HG03354 (cell line): ENCODE data around the gene IER3IP1.
"Not testable (repeated sequence)": the region's sequence is repeated elsewhere in the genome, so short reads cannot be mapped to it uniquely, and the experiment has no call there.

ENCODE experiments used
- ATAC-seq: cut with Tn5 transposase; IDR thresholded peaks from one replicate; pipeline ENCODE4 v1.9.1; 2021; ENCODE audit warnings: mild to moderate bottlenecking; ENCODE audit not compliant: unreplicated experiment, poor library complexity, severe bottlenecking

IER3IP1 gene

DNA sequence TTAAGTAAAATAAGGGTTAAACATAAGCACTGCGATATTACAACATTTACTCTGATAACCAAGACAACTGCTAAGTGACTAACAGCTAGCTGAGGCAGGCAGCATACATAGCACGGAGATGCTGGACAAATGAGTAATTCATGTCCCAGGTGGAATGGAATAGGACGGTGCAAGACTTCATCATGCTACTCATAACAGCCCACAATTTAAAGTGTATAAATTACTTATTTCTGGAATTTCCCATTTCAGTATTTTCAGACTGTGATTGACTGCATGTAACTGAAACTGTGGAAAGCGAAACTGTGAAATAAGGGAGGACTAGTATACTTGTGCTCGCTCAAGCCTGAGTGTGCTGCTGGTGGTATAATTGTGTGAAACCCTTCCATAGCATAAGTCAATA lies 12.9 kb downstream of the IER3IP1 start:
- peak; percentile 90 for ATAC-seq

DNA sequence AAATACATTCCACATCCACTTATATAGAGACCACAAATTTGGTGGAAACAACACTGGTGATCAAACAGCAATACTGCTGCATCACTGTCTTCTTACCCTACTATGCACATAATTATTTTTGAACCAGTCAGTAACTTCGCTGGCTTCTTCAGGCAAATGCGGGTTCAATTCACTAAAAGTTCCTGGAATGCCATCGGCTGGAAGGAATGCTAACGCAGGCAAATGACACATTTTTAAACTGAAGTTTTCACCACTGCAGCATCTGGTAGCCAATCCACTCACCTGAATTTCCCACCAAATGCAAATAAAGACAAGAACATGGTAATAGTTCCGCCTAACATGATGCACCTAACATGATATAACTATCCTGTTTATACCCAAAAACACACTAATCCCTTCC lies 15.9 kb downstream of the IER3IP1 start:
- no peak for ATAC-seq

- ATAC-seq: not testable (repeated sequence)
Observed at GRCh38 chr18:47158404-47158803, 17.8 kb downstream of the IER3IP1 start.

GRCh38 chr18:47151439-47151838 lies 24.7 kb downstream of the IER3IP1 start:
- ATAC-seq: no peak

GRCh38 chr18:47150824-47151366 lies 25.3 kb downstream of the IER3IP1 start:
- ATAC-seq: peak; percentile 13

GRCh38 chr18:47150029-47150823 lies 25.9 kb downstream of the IER3IP1 start, which contains the start of gene HDHD2:
HDHD2 (minus strand) TSS chr18:47150500; CDS start chr18:47136439, 14,061 bp downstream.
- ATAC-seq: peak; percentile 89

GRCh38 chr18:47149457-47150028 lies 26.6 kb downstream of the IER3IP1 start:
- no peak for ATAC-seq

DNA sequence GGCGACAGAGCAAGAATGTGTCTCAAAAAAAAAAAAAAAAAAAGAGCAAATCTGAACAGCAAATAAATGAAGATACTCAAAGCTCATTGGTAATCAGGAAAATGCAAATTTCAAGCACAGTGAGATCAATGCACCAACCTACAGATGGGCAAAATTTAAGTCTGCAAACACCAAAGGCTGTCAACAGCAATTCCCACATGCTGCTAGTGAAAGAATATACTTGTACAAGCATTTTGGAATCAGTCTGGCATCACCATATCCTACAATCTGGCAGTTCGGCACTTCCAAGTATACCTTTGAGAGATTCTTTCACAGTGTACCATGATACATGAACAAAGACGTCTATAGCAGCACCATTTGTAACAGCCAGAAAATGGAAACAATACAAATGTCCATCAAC lies 30.0 kb downstream of the IER3IP1 start:
- no peak for ATAC-seq

- no peak for ATAC-seq
Observed at GRCh38 chr18:47143899-47144485, 32.2 kb downstream of the IER3IP1 start.

GRCh38 chr18:47143153-47143552 lies 33.0 kb downstream of the IER3IP1 start:
- no peak for ATAC-seq

DNA sequence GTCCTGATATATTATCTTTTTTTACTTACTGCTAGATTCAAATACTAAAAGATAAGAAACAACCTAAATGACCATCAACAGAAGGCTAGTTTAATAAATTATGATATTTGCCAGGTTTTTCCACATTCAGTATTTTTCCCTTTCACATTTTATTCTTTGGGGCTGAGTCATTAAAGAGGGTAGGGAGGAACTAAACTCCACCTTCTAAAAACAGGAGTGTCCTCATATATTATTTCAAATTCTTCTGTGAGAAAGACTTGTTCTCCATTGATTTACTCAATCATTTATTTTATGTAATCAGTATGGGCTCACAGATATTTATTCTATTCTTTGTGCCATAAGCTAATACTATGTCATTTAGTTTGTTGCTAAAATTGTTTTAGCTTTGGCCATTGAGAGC lies 34.9 kb downstream of the IER3IP1 start:
- ATAC-seq: no peak

GRCh38 chr18:47121146-47121545 lies 55.0 kb downstream of the IER3IP1 start:
- no peak for ATAC-seq

DNA sequence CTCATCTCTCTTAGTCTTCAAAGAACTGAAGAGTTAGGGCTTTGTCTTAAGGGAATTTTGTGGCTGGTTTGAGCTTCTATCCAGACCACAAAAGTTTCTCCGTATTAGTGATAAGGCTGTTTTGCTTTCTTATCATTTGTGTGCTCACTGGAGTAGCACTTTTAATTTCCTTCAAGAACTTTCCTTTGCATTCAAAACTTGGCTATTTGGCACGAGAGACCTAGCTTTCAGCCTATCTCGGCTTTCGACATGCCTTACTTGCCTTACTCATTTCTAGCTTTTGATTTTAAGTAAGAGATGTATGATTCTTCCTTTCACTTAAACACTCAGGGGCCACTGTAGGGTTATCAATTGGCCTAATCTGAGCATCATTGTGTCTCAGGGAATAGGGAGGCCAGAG lies 55.7 kb downstream of the IER3IP1 start:
- peak; percentile 79 for ATAC-seq

DNA sequence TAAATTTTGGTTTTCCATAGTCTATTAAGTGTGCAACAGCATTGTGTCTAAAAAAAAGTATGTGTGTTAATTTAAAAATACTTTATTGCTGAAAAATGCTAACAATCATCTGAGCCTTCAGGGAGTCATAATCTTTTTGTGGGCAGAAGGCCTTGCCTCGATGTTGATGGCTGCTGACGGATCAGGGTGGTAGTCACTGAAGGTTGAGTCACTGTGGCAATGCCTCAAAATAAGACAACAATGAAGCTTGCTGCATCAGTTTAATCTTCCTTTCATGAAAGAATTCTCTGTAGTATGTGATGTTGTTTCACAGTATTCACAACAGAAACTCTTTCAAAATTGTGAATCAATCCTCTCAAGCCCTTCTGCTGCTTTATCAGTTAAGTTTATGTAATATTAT lies 57.2 kb downstream of the IER3IP1 start:
- no peak for ATAC-seq

GRCh38 chr18:47115205-47115604 lies 61.0 kb downstream of the IER3IP1 start:
- ATAC-seq: no peak

DNA sequence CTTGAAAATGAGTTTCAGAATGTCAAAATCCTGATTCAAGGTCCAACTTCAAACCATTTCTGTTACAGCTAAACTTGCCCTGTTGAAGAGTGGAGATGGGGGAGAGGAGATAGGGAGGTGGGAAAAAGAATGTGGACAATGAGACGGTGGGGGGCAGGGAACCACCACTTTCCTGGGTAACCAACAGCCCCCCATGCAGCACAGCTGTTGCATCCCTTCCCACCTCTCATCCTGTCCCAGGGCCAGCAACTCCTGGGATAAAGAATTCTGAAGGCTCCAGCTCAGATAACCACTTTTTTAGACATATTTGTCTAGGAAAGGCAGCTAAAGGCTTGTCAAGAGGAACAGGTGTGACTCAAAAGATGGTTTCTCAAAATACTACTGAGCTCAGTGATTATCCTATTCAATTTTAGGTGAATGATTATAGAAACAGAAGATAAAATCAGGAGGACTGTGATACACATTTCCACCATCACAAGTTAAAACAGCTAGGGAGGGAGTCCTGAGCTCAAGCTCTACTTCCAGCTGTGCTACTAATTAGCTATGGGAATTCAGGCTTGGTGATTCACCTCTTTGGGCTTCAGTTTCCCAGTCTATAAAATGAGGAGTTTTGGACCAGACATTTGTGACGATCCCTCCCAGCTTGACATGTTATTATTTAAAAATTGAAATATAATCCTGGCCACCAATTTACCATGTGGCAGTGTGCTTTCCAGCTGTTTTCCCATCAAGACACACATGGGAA lies 62.2 kb downstream of the IER3IP1 start:
- no peak for ATAC-seq

DNA sequence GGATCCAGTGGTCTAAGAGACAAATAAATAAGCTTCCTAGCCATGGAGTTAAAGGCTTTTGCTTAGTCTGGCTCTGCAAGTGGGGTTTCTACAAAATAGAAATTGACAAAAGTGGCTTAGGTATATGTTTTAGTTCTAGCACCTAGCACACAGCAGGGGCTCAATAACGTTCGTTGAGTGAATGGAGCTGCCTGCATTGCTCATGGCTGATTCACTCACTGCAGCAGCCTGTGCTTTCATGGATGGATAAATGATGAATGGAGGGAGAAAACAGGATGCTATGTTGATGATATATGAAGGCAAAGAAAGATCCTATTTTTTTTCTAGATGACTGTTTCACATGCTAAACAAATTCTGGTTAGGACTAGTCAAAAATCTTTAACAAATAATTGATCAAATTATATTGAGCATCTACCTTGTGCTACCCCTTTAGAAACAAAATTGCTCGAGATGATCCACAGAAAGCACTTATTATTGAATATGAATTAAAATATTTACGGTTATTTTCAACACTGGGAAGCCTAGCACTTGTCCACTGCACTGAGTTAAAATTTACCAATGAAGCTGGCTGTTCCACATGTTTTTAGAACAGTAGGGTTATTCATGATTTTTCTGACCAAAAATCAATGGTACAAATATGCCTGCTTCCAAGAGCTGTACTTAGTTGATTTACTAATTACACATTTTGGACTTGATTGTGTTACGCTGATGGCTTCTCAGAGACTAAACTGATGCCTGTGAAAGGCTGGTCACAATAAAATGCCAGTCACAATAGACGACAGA lies 65.5 kb downstream of the IER3IP1 start:
- ATAC-seq: no peak

- ATAC-seq: no peak
Observed at GRCh38 chr18:47109720-47110119, 66.4 kb downstream of the IER3IP1 start.

- no peak for ATAC-seq
Observed at GRCh38 chr18:47108998-47109405, 67.2 kb downstream of the IER3IP1 start.
